HEK293 (cell line): Measurements from ENCODE around the gene MMP28.

ENCODE experiments used
- CTCF ChIA-PET: fragments of 350-600 bp; formaldehyde crosslinking; extraction: SDS; loops from one replicate; lab custom pipeline; 2021; ENCODE audit warnings: antibody characterized with exemption; lab: Yijun Ruan, JAX
- POLR2A ChIA-PET: fragments of 300-600 bp; formaldehyde crosslinking; extraction: SDS; loops from one replicate; lab custom pipeline; 2020; ENCODE audit warnings: antibody characterized with exemption, inconsistent platforms; lab: Yijun Ruan, JAX
- H3K27ac ChIP-seq: fragments of 200-500 bp; sonication (Bioruptor generic); 2 replicates; pipeline ENCODE4 v1.5.1; 2014; ENCODE audit warnings: low read depth, low read length, control low read depth, inconsistent platforms; ENCODE audit errors: extremely low read depth
- H3K36me3 ChIP-seq, 2 experiments: fragments of 200-500 bp in 1 of 2; sonication (Bioruptor generic) in 1 of 2; 1 replicate in 1 of 2; 2 replicates in 1 of 2; pipeline ENCODE4 v1.5.1; 2014 to 2017; ENCODE audit warnings: inconsistent platforms in 2 of 2, low read length in 2 of 2; ENCODE audit not compliant: control insufficient read depth in 2 of 2, insufficient read depth in 1 of 2
- H3K4me1 ChIP-seq: fragments of 200-500 bp; sonication (Bioruptor generic); 2 replicates; pipeline ENCODE4 v1.5.1; 2014; ENCODE audit warnings: mild to moderate bottlenecking, low read length, inconsistent platforms; ENCODE audit not compliant: control insufficient read depth, insufficient read depth
- H3K4me3 ChIP-seq: 2 replicates; pipeline ENCODE4 v1.5.1; 2011; ENCODE audit warnings: low read depth, mild to moderate bottlenecking, control low read depth, low read length, moderate library complexity
- H3K9me3 ChIP-seq: fragments of 200-500 bp; sonication (Bioruptor generic); 2 replicates; pipeline ENCODE4 v1.5.1; 2014; ENCODE audit warnings: low read depth, low read length, inconsistent platforms; ENCODE audit not compliant: control insufficient read depth, insufficient read depth
- GLIS1 ChIP-seq: fragments of 450-650 bp; formaldehyde crosslinking; IDR thresholded peaks from 2 replicates; pipeline ENCODE4 v1.5.1; 2016; ENCODE audit warnings: missing biosample characterization, missing genetic modification characterization
- HOXD13 ChIP-seq: sonication (generic); formaldehyde crosslinking; IDR thresholded peaks from 2 replicates; pipeline ENCODE4 v1.8.0; 2022; ENCODE audit warnings: missing genetic modification reagents, borderline replicate concordance
- SCRT2 ChIP-seq: fragments of 450-650 bp; formaldehyde crosslinking; IDR thresholded peaks from 2 replicates; pipeline ENCODE4 v1.5.1; 2016; ENCODE audit warnings: missing biosample characterization, missing genetic modification characterization
- ZNF140 ChIP-seq: fragments of 450-650 bp; formaldehyde crosslinking; IDR thresholded peaks from 2 replicates; pipeline ENCODE4 v1.5.1; 2016; ENCODE audit warnings: missing biosample characterization, missing genetic modification characterization
- ZNF174 ChIP-seq: fragments of 450-650 bp; formaldehyde crosslinking; IDR thresholded peaks from 2 replicates; pipeline ENCODE4 v1.5.0; 2017; ENCODE audit warnings: missing biosample characterization, mild to moderate bottlenecking, missing genetic modification characterization
- ZNF19 ChIP-seq: fragments of 450-650 bp; formaldehyde crosslinking; IDR thresholded peaks from 2 replicates; pipeline ENCODE4; 2016; ENCODE audit warnings: missing biosample characterization, missing genetic modification characterization, low read depth
- ZNF223 ChIP-seq: fragments of 450-650 bp; formaldehyde crosslinking; IDR thresholded peaks from 2 replicates; pipeline ENCODE4 v1.5.1; 2016; ENCODE audit warnings: missing biosample characterization, missing genetic modification characterization
- ZNF248 ChIP-seq: fragments of 450-650 bp; formaldehyde crosslinking; IDR thresholded peaks from 2 replicates; pipeline ENCODE4 v1.5.1; 2017; ENCODE audit warnings: missing biosample characterization, missing genetic modification characterization
- ZNF354C ChIP-seq: fragments of 450-650 bp; formaldehyde crosslinking; IDR thresholded peaks from 2 replicates; pipeline ENCODE4 v1.5.1; 2016; ENCODE audit warnings: missing biosample characterization, missing genetic modification characterization, low read depth, borderline replicate concordance
- ZNF473 ChIP-seq: fragments of 450-650 bp; formaldehyde crosslinking; IDR thresholded peaks from 2 replicates; pipeline ENCODE4 v1.5.1; 2017; ENCODE audit warnings: missing biosample characterization, missing genetic modification characterization
- ZNF571 ChIP-seq: fragments of 450-650 bp; formaldehyde crosslinking; IDR thresholded peaks from 2 replicates; pipeline ENCODE4 v1.5.0; 2017; ENCODE audit warnings: missing biosample characterization, missing genetic modification characterization
- ZNF600 ChIP-seq: fragments of 450-650 bp; formaldehyde crosslinking; IDR thresholded peaks from 2 replicates; pipeline ENCODE4 v1.5.1; 2016; ENCODE audit warnings: missing biosample characterization, missing genetic modification characterization
- ZNF621 ChIP-seq: fragments of 450-650 bp; formaldehyde crosslinking; IDR thresholded peaks from 2 replicates; pipeline ENCODE4 v1.5.1; 2017; ENCODE audit warnings: missing biosample characterization, missing genetic modification characterization
- ZNF664 ChIP-seq: fragments of 450-650 bp; formaldehyde crosslinking; IDR thresholded peaks from 2 replicates; pipeline ENCODE4 v1.5.1; 2016; ENCODE audit warnings: missing biosample characterization, missing genetic modification characterization
- ZSCAN30 ChIP-seq: fragments of 450-650 bp; IDR thresholded peaks from 2 replicates; pipeline ENCODE4 v1.5.1; 2018; ENCODE audit warnings: missing biosample characterization, mild to moderate bottlenecking, missing genetic modification characterization, moderate library complexity
- TF ChIP-seq, protein P1 (sequence below): fragments of 450-650 bp; formaldehyde crosslinking; IDR thresholded peaks from 2 replicates; pipeline ENCODE4 v1.5.1; 2016; ENCODE audit warnings: missing biosample characterization, missing genetic modification characterization
- TF ChIP-seq, protein P2 (sequence below): fragments of 450-650 bp; formaldehyde crosslinking; IDR thresholded peaks from 2 replicates; pipeline ENCODE4 v1.5.1; 2016; ENCODE audit warnings: missing biosample characterization, missing genetic modification characterization
- TF ChIP-seq, protein P3 (sequence below): fragments of 450-650 bp; formaldehyde crosslinking; IDR thresholded peaks from 2 replicates; pipeline ENCODE4 v1.5.1; 2016; ENCODE audit warnings: missing biosample characterization, missing genetic modification characterization
- TF ChIP-seq, protein P4 (sequence below): fragments of 450-650 bp; formaldehyde crosslinking; IDR thresholded peaks from 2 replicates; pipeline ENCODE4; 2016; ENCODE audit warnings: missing biosample characterization, missing genetic modification characterization

MMP28 gene

GRCh38 chr17:35717475-35717874, 78.0 kb downstream of the MMP28 start:
- Histone ChIP-seq H3K27ac (0 out of 2 replicates have a peak overlapping the region, but pooled peaks have one; percentile 9), H3K9me3 (no peaks in the 10 kb centered on the region), H3K4me1 (peaks cover 10% of the 10 kb centered on the region), H3K36me3 (peaks cover 24 to 84% of the 10 kb centered on the region in 2 experiments), H3K4me3 (no peak overlapping the region)
- TF ChIP-seq ZSCAN30 (tag by site-specific recombination), result no peak
- TF ChIP-seq ZNF140 (tag by site-specific recombination), result no peak
- TF ChIP-seq, protein P1, sequence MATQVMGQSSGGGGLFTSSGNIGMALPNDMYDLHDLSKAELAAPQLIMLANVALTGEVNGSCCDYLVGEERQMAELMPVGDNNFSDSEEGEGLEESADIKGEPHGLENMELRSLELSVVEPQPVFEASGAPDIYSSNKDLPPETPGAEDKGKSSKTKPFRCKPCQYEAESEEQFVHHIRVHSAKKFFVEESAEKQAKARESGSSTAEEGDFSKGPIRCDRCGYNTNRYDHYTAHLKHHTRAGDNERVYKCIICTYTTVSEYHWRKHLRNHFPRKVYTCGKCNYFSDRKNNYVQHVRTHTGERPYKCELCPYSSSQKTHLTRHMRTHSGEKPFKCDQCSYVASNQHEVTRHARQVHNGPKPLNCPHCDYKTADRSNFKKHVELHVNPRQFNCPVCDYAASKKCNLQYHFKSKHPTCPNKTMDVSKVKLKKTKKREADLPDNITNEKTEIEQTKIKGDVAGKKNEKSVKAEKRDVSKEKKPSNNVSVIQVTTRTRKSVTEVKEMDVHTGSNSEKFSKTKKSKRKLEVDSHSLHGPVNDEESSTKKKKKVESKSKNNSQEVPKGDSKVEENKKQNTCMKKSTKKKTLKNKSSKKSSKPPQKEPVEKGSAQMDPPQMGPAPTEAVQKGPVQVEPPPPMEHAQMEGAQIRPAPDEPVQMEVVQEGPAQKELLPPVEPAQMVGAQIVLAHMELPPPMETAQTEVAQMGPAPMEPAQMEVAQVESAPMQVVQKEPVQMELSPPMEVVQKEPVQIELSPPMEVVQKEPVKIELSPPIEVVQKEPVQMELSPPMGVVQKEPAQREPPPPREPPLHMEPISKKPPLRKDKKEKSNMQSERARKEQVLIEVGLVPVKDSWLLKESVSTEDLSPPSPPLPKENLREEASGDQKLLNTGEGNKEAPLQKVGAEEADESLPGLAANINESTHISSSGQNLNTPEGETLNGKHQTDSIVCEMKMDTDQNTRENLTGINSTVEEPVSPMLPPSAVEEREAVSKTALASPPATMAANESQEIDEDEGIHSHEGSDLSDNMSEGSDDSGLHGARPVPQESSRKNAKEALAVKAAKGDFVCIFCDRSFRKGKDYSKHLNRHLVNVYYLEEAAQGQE (tag by site-specific recombination), result no peak
- TF ChIP-seq, protein P2, sequence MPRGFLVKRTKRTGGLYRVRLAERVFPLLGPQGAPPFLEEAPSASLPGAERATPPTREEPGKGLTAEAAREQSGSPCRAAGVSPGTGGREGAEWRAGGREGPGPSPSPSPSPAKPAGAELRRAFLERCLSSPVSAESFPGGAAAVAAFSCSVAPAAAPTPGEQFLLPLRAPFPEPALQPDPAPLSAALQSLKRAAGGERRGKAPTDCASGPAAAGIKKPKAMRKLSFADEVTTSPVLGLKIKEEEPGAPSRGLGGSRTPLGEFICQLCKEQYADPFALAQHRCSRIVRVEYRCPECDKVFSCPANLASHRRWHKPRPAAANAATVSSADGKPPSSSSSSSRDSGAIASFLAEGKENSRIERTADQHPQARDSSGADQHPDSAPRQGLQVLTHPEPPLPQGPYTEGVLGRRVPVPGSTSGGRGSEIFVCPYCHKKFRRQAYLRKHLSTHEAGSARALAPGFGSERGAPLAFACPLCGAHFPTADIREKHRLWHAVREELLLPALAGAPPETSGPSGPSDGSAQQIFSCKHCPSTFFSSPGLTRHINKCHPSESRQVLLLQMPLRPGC (tag by site-specific recombination), result no peak
- no peak for TF ChIP-seq ZNF248 (tag by site-specific recombination)
- TF ChIP-seq ZNF571 (tag by site-specific recombination), result no peak
- TF ChIP-seq ZNF664, result no peak
- TF ChIP-seq SCRT2 (tag by site-specific recombination), result no peak
- ChIA-PET POLR2A (interaction anchor here (0.5 to 1.0 kb wide), 2 partner anchors 16 to 1105 kb away, joined by 3 to 4 read pairs; no protein-coding TSS in a partner anchor), CTCF (interaction anchor here (1.7 to 2.4 kb wide), 2 partner anchors 30 to 105 kb away, joined by 7 to 11 read pairs; no protein-coding TSS in a partner anchor)

GRCh38 chr17:35716897-35717465, 78.5 kb downstream of the MMP28 start:
- Histone ChIP-seq H3K4me3 (no peak overlapping the region), H3K9me3 (no peaks in the 10 kb centered on the region), H3K36me3 (peaks cover 26 to 81% of the 10 kb centered on the region in 2 experiments), H3K4me1 (peaks cover 10% of the 10 kb centered on the region), H3K27ac (no peak overlapping the region)
- TF ChIP-seq GLIS1 (tag by site-specific recombination), result peak; percentile 17; the same call in 1 of the 2 replicates
- TF ChIP-seq, protein P3, sequence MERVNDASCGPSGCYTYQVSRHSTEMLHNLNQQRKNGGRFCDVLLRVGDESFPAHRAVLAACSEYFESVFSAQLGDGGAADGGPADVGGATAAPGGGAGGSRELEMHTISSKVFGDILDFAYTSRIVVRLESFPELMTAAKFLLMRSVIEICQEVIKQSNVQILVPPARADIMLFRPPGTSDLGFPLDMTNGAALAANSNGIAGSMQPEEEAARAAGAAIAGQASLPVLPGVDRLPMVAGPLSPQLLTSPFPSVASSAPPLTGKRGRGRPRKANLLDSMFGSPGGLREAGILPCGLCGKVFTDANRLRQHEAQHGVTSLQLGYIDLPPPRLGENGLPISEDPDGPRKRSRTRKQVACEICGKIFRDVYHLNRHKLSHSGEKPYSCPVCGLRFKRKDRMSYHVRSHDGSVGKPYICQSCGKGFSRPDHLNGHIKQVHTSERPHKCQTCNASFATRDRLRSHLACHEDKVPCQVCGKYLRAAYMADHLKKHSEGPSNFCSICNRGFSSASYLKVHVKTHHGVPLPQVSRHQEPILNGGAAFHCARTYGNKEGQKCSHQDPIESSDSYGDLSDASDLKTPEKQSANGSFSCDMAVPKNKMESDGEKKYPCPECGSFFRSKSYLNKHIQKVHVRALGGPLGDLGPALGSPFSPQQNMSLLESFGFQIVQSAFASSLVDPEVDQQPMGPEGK (tag by site-specific recombination), result no peak
- no peak for TF ChIP-seq ZNF223 (tag by site-specific recombination)
- POLR2A ChIA-PET, result interaction anchor here (0.5 to 1.0 kb wide), 2 partner anchors 17 to 1104 kb away, joined by 3 to 4 read pairs; no protein-coding TSS in a partner anchor
- CTCF ChIA-PET, result interaction anchor here (0.6 to 2.4 kb wide), 4 partner anchors 30 to 104 kb away, joined by 3 to 11 read pairs (median 5); no protein-coding TSS in a partner anchor

GRCh38 chr17:35716173-35716572, 79.3 kb downstream of the MMP28 start:
- ChIA-PET CTCF (interaction anchor here (0.6 to 2.4 kb wide), 5 partner anchors 19 to 103 kb away, joined by 3 to 11 read pairs (median 3); no protein-coding TSS in a partner anchor), POLR2A (no interaction called here)
- H3K9me3 ChIP-seq, result no peaks in the 10 kb centered on the region
- TF ChIP-seq ZNF174 (tag by site-specific recombination) (no peak), ZNF19 (tag by site-specific recombination) (no peak), ZNF473 (no peak), ZNF621 (no peak), ZNF354C (tag by site-specific recombination) (no peak), HOXD13 (no peak), ZNF600 (no peak)
- TF ChIP-seq, protein P2 (tag by site-specific recombination), result no peak
- TF ChIP-seq, protein P4, sequence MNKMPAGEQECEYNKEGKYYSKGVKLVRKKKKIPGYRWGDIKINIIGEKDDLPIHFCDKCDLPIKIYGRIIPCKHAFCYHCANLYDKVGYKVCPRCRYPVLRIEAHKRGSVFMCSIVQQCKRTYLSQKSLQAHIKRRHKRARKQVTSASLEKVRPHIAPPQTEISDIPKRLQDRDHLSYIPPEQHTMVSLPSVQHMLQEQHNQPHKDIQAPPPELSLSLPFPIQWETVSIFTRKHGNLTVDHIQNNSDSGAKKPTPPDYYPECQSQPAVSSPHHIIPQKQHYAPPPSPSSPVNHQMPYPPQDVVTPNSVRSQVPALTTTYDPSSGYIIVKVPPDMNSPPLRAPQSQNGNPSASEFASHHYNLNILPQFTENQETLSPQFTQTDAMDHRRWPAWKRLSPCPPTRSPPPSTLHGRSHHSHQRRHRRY (tag by site-specific recombination), result no peak

More at GRCh38 chr17:35716173-35716572, 79.3 kb downstream of the MMP28 start:
- Histone ChIP-seq H3K4me1 (peaks cover 10% of the 10 kb centered on the region), H3K36me3 (peaks cover 26 to 79% of the 10 kb centered on the region in 2 experiments), H3K27ac (no peak overlapping the region), H3K4me3 (no peak overlapping the region)
